ENCODE data around the gene OSBPL8. TPM values are rescaled to one million over a fixed set of nuclear protein-coding genes. Genes with fewer than 3 reads are reported as not detected.

OSBPL8 gene
- total RNA-seq, 4 donors from 2014 or later = 83.6 to 131 (median 97.4) TPM

DNA sequence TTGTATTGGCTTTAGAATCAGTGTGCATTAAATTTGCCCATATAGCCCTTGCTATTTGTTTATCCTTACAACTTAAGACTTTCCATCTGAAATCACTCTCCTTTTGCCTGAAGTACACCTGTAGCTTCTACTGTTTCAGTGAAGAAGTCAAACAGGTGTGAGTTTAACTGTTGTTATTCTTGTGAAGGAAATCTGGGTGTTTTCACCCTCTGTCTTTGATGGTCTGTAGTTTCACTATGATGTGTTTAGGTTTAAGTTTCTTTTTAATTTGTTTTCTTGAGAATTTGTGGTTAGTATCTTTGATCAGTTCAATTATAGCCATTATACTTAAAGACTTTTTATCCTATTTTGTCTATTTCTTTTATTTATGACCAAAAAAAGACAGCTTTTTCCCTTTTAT, 142.5 kb downstream of the OSBPL8 start:
- TF ChIP-seq, protein P1, sequence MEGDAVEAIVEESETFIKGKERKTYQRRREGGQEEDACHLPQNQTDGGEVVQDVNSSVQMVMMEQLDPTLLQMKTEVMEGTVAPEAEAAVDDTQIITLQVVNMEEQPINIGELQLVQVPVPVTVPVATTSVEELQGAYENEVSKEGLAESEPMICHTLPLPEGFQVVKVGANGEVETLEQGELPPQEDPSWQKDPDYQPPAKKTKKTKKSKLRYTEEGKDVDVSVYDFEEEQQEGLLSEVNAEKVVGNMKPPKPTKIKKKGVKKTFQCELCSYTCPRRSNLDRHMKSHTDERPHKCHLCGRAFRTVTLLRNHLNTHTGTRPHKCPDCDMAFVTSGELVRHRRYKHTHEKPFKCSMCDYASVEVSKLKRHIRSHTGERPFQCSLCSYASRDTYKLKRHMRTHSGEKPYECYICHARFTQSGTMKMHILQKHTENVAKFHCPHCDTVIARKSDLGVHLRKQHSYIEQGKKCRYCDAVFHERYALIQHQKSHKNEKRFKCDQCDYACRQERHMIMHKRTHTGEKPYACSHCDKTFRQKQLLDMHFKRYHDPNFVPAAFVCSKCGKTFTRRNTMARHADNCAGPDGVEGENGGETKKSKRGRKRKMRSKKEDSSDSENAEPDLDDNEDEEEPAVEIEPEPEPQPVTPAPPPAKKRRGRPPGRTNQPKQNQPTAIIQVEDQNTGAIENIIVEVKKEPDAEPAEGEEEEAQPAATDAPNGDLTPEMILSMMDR (IDR thresholded peaks at IDR 0.05; ENCODE audit: low read depth) = no peak

DNA sequence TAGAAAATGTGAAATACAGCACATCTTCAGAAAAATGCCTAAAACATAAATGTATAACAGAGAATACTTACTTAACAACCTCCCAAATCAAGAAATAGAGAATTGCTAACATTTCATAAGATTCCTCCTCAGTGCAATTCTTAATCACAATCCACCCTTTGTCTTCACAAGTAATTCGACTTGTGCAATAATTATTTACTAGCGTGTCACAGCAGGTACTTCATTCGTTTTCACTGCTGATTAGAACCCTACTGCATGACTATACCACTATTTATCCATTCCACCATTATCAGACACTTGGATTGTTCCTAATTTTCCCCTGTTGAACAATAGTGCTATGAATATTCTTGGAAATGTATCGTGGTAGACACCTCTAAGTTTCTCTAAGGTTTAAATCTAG, 146.4 kb downstream of the OSBPL8 start:
- TF ChIP-seq, protein P1 (IDR thresholded peaks at IDR 0.05; ENCODE audit: low read depth) = no peak

DNA sequence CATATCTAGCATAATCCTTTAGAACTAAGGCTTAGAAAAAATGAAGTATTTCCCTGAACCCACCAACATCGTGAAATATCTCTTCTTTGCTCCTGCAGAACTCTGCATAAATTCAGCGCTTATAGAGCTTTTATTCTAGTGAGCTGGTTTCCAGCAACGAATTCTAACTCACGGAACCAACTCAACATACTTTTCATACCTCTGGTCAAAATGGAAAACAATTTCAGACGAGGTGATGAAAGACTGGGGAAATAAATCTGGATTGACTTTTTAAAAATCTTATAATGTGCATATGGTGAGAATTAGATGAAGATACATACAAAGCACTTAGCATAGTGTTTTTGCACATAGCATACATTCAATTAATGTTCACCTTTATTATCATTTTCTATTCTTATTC, 148.8 kb downstream of the OSBPL8 start:
- TF ChIP-seq, protein P1 (IDR thresholded peaks at IDR 0.05; ENCODE audit: low read depth) = no peak

DNA sequence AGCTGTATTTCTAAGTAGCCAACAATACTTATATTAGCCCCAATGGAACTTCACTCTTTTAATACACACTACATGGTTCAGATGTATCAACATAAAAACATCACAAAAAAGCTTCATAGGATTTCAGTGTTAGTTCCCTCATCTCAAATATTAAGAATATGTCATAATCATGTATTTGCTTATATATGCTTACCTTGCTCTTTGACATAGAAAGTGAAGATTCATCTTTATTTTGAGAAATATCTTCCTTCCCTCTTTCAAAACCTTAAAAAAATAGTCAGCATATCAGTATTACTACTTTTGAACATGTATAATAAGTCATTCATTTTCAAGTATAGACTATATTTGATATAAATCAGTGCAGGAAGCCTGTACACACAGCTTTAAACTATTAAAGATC, 149.2 kb downstream of the OSBPL8 start:
- TF ChIP-seq, protein P1 (IDR thresholded peaks at IDR 0.05; ENCODE audit: low read depth) = no peak

DNA sequence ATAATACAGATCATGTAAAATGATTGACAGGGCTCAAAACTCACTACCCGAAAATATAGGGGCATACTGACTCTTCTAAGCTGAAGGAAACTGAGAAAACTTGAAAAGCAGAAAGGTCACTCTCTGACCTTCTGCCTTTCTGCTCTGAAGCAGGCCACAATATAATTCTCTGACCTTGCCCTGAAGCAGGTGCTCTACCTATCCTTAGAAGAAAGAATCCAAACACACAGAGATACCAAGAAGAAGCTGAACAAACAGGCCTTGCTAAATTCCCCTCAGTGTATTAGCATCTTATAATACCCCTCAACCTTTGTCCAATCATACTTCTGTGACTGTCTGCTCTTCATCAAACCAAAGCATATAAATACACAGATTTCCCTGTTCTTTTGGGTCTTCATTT, 150.5 kb downstream of the OSBPL8 start:
- TF ChIP-seq, protein P1 (IDR thresholded peaks at IDR 0.05; ENCODE audit: low read depth) = no peak

DNA sequence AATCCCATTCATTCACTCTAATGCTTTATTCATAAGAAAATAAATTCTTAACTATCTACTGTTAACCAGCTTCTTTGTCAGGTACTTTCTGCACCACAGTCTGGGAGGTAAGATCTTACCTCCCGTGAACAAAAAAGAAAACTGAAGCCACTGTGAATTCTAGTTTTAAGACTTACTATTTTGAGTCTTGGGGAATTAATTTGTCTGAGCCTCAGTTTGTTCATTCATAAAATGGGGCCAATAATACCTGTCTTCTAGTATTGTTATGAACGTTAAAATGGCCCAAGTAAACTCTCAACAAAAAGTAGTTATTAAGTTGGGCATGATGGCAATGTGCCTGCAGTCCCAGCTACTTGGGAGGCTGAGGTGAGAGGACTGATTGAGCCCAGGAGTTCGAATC, 151.9 kb downstream of the OSBPL8 start:
- TF ChIP-seq, protein P1 (IDR thresholded peaks at IDR 0.05; ENCODE audit: low read depth) = no peak

DNA sequence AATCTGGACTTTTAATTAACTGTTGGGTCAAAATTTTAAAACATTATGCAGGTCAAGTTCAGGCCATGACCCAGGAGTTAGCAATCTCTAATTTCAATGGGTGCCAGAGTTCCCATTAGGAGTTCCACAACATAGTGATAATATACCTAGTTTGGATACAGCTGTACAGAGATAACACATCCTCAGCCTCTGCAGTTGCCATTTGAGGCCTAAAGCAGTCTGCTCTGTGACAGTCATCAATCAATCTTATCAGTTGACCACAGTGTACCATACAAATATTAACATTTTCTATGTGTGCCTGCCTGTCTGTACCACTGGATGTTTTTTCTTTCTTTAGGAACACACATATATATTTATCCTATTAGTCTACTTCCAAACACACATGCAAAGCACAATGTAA, 157.3 kb downstream of the OSBPL8 start:
- TF ChIP-seq, protein P1 (IDR thresholded peaks at IDR 0.05; ENCODE audit: low read depth) = no peak

All from subcutaneous adipose tissue (tissue), 4 donors.